Measurements from ENCODE around the gene PTX3.
A peak's percentile ranks its signal among the peaks of the same experiment; 100 is the strongest.

PTX3 gene

DNA sequence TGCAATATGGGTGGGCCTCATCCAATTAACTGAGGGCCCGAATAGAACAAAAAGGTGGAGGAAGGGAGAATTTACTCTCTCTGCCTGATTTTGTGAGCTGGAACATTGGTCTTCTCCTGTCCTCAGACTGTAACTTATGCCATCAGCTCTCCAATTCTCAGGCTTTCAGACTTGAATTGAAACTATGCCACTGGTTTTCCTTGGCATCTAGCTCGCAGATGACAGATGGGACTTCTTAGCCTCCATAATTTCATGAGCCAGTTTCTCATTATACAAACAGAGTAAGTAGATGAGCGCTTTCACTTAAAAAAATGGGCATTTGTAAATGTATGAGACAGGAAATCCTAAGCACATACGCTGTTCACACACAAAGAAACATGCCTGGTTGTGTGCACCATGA, 8.7 kb upstream of the PTX3 start:
- DNase-seq, result no peak

DNA sequence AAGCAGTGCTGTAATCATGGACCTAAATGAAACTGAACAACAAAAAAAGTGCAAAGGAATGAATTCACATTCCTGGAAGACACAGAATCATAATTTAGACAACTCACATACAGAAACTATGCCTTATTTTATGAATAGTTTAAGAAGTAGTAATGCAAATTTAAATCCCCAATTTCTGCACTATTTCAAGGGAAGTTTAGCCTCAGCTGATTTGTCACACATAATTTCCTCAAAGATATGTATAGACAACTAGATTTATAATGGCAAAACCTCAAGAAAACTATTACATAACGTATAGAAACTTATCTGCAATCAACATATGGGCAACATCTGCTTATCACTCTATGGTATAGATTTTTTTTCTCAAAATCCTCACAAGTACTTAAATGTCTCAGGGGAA, 7.8 kb upstream of the PTX3 start:
- peak; percentile 54 for DNase-seq

DNA sequence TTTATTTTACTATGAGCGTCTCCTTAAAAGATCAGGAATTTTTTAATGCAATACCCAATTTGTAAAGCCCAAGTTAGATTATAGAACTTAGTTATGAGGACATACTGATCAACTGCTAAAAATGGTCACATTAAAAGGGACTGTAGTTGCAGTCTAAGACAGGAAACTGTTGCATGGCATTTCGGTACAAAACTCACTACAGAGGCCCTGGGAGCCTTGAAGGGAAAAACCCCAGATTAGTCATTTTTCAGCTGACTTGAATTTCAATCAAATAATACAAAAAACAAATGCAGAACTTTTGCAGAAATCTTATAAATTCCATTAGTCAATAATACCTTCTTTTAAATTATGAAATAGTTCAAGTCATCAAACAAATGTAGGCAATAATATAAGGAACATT, 6.9 kb upstream of the PTX3 start:
- DNase-seq, result peak; percentile 11

DNA sequence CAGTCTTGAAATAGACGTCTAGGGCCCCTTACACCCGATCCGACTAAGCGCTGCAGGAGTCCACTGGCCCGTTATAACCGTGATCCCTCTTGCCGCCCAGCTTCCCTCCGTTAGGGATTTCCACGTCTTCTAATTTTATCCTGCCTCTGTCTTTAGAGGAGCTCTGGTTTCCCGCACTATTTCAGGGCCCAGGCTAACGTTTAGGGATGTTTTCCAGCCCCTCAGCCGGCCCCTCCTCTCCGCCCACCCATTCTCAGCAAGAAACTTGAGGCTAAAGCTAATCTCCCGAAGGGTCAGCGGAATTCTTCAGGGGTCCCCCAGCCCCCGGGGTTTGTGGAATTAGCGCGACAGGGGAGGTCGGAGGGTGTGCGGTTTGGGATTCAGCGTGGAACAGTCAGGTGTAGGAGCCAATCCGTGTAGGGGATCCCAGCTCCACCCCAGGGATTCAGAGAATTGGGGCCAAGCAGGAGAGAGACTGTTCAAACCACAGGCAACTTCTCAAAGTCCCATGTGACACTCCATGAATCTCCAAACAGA, 1.6 kb downstream of the PTX3 start:
- no peak for DNase-seq

DNA sequence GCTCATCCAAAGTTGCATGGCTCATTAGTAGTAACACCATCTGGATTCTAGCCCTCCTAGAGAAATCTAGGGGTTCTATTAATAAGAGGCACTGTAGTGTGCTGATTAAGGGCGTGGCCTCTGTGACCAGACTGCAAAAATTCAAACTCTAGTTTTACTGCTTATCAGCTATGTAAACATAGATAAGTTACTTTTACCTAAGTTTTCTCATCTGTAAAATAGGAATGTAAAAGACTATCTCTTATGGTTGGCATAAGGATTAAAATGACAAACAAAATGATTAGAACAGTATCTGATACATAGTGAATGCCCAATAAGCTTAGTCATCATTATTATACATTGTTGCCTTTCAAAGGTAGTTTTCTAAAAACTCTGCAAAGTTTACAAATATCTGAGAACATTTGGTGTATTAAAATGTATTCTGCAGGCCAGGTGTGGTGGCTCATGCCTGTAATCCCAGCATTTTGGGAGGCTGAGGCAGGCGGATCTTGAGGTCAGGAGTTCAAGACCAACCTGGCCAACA, 4.5 kb downstream of the PTX3 start:
- DNase-seq, result no peak

DNA sequence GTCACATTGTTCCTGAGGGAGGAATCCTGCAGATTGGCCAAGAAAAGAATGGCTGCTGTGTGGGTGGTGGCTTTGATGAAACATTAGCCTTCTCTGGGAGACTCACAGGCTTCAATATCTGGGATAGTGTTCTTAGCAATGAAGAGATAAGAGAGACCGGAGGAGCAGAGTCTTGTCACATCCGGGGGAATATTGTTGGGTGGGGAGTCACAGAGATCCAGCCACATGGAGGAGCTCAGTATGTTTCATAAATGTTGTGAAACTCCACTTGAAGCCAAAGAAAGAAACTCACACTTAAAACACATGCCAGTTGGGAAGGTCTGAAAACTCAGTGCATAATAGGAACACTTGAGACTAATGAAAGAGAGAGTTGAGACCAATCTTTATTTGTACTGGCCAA, 6.1 kb downstream of the PTX3 start:
- DNase-seq, result no peak

DNA sequence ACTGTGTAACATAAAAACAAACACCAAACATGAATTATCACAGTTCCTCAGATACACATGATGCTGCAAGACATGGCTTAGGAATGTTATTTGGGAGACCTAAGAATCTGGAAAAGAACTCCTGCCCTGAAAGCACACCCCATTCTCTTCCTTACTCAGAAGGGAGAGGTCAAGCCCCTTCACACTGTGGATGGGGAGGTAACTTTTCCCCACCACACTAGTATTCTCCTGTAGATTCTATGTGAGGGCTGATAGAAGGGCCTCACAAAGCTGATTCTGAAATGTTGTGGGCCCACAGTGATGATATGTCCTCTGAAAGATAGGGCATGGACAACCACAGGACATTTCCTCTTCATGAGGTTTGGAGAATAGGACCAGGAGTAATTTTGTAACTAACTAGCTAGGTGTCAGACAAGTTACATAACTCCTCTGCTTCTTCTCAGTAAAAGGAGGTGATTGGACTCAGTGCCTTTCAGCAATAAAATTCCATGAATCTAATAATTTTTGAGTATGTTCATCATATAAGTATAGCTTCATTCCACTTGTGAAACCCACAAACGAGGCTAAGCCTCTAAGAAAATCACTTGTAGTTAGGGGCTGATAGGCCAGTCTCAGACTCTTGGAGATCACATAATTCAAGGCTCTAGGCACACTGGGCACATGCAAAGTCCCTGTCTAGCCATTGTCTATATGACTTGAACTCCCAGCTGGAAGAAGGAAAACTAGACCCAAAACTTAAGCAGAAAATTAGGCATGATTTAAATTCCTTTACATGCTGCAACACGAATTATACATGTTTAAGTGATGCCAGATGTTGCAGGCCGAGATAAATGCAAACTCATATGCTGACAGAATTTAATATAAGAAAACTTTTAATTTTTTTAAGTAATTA, 7.5 kb downstream of the PTX3 start:
- peak; percentile 30 for DNase-seq

DNA sequence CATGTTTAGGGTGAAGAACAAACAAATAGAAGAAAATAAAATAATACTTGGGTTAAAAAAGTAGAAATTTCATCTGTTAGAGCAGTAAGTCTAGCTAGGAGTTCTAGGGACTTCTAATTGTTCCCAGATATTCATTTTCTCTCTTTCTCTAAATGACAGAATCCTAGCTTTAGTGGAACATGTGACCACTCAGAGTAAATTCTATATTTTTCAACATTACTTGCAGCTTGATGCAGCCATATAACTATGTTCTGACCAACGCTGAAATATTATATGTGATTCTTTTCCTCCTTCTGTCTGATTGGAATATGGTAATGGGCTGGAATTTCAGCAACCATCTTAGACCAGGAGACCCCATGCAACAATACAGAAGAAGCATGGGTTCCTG, 8.1 kb downstream of the PTX3 start:
- DNase-seq, result no peak

DNA sequence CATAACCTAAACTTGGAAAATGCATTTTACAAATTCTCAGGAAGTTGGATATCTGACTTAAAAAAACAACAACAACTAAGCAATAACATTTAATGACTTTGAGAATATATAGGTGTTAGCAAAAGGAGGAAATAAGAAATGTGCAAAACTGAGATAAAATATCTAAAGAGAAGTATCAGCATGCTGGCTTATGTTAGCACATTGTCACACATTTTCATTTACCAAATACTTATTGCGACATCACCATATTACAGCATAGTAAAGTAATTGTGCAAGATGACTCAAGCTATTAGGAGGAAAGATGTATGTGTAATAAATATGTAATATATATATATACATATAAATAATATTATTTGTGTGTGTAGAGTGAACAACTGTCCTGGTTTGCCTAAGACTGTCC, 9.2 kb downstream of the PTX3 start:
- peak; percentile 73 for DNase-seq

DNA sequence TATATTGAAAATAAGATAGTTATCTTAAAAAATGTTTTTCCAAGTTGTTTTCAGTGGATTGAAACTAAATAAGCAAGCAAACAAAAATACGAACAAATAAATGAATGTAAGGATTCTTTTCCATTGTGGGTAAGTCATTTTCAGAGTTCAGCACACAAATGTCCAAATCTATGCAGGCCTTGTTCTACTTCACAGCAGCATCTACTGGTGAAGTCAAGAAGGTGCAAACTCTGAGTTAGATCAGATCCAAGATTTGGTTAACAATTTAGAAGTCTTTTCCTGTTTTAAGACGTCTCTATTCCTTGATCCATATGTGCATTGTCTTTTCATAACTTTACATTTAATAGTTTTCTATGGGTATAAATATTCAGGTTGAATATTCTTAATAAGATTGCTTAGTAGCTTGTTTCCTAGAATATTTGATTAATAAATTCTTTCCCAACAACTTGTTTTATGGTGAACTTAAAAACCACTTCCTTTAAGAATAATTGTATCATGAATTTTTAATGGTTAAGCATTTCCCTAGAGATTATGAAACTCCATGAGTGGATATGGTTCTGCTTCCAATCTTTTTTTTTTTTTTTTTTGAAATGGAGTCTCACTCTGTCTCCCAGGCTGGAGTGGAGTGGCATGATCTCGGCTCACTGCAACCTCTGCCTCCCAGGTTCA, 10.5 kb downstream of the PTX3 start:
- DNase-seq, result peak; percentile 49

DNA sequence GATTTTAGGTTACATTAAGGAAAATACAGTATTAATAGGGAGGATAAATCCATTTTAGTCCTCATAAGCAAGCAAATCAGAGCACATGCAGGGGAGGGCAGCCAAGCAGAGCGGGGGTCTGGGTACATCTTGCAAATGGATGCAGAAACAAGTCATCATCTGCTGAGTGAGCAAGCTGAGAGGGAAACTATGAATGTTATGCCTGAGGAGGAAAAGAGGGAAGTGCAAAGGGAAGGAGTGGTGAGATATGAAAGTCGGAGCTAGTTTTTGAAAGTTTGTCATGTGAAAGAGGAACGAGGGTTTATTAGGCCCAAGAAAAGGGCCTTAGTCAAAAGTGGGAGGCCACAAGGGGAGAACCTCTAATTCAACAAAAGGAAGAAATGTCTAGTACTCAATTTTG, 15.4 kb downstream of the PTX3 start:
- DNase-seq, result peak; percentile 14

DNA sequence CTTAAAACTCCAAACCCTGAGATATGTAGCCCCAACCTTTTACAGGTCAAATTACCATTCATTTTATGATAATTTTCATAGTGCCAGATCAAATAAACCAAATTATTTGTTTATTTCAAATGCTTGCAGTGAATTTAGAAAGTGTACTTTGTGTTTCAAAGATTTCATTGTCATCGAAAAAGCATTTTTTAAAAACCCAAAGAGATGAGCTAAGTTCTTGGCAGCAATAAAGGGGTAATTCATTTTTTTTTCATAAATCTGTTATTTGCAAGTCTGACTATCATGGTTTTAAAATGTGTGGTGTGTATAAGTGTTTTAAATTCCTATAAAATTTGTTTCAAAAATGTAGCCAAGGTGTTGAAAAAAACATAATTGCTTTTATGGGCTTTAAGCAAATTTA, 17.2 kb downstream of the PTX3 start:
- DNase-seq, result no peak

DNA sequence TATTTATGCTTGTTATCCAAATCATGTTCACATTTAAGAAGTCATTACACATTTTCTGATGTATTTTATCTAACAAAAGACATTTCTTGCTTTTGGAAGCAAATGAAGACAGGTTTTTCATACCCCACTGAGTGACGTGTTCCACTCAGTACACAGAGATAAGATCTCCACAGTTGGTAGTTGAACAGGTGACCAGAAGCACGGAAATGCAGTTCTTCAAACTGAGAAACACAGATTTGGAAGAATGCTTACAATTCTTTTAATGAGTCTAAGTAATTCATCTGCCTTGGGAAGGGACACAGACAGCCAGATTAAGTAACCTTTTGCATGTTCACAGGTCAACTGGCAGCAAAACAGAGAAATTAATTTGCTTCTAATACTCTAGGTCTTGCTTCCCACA, 23.1 kb downstream of the PTX3 start:
- no peak for DNase-seq

DNA sequence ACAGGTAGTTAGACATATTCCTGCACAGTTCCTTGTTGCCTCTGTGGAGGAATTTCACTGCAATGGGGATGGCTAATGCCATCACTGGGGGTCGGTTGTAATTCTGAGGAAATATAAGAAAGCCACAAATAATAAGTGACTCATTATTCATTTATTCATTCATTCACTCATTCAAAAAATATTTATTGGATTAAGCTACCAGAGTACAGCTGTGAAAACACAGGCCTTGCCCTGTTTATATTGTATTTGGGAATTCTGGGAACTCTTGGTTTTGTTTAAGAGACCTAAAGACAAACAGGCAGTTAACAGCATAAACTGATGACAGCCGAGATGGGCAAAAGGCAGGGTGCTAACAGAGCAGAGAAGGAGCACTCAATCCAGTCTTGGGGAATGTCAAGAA, 23.6 kb downstream of the PTX3 start:
- DNase-seq, result no peak

DNA sequence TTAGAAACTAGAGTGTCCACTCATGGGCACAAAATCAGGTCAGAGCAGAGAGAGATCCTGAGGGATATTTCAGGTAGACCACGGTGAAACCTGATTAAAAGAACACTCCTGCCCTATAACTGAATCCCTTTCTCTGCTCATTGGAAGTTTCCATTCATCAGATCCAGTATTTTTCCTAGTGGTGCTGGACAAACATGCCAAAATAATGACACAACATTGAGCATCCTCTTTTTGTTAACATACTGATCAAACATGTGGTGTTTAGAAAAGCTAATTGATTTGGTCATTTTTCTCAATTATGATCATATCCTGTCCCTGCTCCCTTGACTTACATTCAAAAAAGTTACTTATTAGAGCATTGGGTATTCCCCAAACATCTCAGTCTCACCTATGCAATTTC, 27.2 kb downstream of the PTX3 start:
- DNase-seq, result no peak

DNA sequence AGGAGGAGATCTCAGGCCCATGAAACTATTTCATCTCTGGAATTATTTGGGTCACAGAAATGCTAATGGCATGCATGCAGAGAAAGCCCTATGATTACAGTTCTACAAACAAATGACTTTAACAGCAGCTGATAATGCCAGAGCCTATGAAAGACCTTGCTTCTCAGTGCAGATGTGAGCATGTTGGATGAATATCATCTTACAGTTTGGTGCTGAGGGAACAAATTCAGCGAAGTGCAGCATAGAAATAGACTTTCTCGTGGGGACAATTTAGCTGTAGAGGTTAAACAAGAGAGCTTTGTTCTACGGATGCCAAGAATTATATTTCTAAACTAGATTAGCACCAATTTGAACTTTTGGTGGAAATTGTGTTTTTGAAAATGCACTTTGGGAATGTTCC, 27.7 kb downstream of the PTX3 start:
- DNase-seq, result no peak

DNA sequence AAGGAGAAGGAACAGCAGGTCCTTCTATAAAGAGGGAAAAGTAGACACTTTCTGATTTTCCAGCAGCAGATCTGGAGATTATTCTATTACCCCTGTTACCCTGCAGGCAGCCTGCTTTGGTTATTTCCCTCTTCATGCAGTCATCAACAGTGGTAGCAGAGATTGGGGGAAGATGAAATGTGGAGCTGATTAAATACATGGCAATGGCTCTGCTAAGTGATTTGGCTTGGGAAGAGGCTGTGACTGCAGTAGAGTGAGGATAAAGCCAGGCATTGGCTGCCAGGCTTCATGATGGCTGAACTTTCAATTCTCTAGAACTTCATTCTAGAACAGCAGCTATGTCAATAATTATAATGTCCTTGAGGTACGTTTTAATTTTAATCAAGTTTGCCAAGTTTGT, 29.1 kb downstream of the PTX3 start:
- DNase-seq, result no peak

DNA sequence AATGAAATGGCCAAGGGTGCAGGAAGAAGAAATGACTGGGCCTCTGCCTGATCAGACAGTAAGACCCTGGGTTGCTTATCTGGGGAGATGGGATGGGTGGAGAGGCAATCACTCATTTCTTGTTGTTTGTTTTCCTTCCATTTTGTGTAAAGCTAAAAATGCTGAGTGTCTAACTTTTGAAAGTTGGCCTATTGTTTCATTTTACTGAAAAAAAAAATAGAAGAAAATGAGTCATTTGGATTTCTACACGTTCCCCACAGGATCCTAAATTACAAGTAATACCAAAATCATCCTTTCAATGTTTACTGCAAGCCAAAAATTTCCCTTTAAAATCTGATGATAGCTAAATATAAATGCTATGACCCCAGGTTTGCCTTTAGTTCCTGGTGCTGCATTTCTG, 30.6 kb downstream of the PTX3 start:
- no peak for DNase-seq

DNA sequence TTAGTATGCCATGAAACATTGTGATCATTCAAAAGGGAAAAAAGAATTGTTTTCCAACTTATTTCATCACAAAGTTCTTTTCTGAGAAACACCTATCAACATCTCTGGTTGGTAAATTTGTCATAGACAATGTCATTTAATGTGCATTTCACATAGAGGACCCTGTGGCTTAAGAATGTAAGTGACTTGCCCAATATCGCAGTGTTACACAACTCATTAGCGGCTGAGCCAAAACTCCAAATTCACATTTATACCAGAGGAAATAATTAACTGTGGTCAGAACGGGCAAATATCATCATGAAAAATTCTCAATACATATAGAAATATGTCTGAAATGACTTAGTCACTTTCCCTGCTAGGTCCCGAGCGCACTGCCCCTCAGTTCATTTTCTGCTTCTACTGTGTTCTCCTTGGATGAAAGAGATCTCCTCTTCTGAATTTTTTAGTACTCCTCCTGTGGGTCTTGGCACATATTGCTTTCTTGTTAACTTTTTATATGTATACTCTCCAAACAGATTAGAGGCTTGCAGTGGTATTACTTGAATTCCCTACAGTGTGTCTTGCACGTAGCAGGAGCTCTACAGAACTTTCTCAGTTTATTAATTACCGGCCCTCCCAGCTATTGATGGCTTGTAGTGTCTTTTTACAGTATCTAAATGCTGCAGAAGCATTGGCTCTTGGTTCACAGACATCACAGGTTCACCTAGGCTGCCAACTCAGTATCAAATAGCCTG, 33.1 kb downstream of the PTX3 start:
- DNase-seq, result peak; percentile 64

DNA sequence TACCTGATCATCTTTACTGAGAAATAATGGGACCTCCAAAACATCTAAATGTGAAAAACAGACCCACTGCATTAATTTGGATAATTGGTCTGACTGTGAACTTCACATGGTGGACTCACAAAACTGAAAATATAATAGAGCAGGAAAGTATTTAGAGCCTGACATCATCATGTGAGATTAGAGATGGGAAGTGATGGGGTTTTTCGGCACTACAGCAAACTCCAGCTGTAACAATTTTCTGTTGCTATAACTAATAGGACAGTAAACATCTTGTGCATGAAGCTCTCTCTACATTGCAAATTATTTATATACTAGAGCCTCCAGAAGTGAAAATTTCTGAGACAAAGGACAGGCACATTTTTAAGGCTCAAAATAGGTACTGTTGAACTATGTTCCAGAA, 34.4 kb downstream of the PTX3 start:
- no peak for DNase-seq

DNA sequence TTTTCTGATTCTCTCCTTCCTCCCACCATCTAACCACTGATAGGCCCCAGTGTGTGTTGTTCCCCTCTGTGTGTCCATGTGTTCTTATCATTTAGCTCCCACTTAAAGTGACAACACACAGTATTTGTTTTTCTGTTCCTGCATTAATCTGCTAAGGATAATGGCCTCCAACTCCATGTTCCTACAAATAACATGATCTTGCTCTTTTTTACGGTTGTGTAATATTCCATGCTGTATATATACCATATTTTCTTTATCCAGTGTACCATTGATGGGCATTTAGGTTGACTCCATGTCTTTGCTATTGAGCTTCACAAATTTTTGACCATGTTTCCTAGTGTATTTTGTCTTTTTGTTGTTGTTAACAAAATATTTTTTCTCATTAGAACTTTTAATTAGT, 36.0 kb downstream of the PTX3 start:
- no peak for DNase-seq

DNA sequence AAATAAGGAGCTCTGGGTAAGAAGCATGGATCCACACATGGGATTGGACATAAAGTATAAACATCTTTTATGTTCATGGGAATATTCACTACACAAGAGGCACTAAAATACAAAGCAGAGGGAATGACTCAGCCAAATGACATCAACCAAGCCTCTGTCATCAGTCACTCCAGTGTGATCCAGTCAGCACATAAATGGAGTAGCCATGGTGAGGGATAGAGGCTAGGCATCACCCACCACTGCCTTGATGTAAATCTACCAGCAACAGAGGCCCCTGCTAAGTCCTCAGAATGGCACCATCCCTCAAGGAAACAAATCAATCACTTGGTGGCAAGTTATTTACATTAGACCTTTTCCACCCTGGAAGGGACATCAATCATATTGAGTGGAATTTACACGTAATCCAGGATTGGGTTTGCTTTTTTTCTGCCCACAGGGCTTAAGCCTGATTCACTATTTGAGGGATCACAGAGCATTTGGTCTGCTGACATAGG, 39.3 kb downstream of the PTX3 start:
- no peak for DNase-seq

DNA sequence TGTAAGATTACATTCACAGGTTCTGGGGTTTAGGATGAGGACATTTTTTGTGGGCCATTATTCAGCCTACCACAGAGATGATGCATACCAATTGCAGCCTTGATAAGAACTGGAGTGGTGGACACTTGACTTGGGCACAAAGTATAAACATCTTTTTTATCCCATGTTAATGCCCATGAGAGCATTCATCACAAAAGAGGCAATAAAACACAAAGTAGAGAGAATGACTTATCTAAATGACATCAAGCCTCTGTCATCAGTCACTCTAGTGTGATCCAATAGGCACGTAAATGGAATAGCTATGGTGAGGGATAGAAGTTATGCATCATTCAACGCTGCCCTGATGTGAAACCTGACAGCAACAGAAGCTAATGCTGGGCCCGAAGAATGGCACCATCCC, 40.8 kb downstream of the PTX3 start:
- DNase-seq, result no peak
